ENCODE data around the gene VAV2.
"Not testable (repeated sequence)": the region's sequence is repeated elsewhere in the genome, so short reads cannot be mapped to it uniquely, and the experiment has no call there.

The VAV2 gene

DNA sequence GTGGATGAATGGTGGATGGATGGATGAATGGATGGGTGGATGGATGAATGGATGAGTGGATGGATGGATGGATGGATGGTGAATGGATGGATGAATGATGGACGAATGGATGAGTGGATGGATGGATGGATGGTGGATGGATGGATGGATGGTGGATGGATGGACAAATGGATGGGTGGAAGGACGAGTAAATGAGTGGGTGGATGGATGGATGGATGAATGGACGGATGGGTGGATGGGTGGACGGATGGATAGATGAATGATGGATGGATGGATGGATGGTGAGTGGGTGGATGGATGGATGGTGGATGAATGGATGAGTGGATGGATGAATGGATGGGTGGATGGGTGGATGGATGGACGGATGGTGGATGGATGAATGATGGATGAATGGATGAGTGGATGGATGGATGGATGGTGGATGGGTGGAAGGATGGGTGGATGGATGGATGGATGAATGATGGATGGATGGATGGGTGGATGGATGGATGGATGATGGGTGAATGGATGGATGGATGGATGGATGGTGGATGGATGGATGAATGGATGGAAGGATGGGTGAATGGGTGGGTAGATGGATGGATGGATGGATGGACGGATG is 58.6 kb downstream of the VAV2 start:
- DNase-seq = no peak

DNA sequence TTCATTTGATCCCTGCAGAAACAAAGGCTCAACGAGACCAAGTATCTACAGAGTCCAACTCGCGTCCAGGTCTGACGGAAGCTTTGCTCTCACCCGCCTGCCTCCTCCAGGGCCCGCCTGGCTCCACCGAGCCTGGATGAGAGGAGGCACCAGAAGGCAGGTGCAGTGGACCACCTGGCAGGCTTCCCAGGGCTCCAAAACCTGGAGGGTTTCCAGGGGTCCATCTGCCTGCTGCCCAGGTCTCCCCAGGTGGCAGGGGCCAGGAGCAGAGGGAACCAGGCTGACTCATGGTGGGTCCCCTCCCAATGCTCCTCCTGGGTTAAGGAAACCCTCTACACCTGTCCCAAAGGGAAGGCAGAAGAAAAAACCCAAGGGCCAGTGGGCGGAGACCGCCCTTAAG is 59.5 kb downstream of the VAV2 start:
- DNase-seq = no peak

DNA sequence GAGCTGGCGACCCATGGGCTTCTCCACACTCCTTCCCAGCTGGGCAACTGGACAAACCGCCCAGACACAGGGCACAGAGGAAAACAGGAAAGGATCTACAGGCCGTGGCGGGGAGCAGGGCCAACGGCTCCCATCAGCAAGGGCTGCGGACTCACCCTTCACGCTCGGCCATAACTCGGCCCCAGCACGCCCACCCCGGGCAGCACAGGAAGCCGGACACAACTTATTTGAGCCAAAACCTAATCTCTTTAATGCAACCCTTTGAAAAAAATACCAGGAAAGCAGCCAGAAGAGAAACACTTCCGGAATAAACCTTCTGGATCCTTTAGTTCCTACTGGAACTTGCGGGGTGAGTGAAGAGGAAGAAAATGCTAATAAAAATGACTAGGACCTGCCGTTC is 59.9 kb downstream of the VAV2 start:
- no peak for DNase-seq

DNA sequence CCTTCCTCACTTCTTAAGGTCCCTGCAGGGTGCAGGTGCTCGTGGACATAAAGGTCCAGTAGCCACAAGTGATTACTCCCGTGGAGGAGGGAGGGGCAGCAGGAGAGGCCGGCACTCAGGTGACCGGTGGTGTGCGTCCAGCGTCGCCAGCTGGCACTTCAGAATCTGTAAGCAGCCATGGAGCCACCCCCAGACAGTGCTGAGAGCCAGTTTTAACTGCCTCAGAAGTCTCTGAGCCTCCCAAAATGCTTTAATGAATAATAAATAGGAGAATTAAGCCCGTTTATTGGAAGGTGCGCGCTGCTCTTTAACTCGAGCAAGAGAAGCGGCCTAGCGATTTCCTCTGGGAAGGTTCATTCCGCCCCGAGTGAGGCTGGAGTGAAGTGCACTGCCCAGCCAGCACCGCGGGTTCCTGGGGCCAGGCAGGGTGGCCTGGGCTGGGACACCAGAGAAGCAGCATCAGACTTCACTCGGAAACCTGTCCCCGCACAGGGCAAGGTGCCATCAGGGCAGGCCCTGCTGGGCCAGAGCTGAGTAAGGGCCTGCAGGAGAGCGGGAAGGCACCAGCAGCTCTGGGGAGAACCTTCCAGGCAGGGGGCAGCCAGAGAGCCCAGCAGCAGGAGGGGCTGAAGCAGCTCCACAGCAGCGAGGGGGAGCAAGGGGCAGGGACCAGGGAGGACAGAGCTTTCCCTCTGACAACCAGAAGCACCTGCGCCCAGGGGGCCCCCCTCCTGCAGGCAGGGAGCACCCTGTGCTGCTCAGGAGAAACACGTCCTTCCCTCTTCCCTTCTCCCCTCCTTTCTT is 61.2 kb downstream of the VAV2 start:
- DNase-seq = no peak

DNA sequence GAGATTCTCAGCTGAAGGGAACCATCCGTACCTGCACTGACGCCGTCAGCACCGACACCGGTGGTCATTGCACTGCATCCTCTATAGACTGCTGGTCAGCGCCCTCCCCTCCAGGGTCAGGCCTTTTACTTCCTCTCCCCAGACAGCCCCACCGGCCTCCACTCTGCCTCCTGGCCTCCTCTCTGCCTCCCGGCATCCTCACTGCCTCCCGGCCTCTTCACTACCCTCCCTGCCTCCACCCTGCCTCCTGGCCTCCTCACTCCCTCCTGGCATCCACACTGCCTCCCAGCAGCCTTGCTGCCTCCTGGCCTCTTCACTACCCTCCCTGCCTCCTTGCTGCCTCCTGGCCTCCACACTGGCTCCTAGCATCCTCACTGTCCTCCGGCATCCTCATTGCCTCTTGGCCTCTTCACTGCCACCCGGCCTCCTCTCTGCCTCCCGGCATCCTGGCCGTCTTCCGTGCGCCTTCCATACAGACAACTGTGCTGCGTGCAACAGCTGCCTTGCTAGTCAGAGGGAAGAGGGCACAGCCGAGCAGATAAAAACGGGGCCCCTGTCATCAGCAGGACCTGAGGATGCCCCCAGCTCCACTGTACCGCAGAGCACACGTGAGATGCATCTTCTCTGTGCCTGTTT is 62.0 kb downstream of the VAV2 start:
- no peak for DNase-seq

DNA sequence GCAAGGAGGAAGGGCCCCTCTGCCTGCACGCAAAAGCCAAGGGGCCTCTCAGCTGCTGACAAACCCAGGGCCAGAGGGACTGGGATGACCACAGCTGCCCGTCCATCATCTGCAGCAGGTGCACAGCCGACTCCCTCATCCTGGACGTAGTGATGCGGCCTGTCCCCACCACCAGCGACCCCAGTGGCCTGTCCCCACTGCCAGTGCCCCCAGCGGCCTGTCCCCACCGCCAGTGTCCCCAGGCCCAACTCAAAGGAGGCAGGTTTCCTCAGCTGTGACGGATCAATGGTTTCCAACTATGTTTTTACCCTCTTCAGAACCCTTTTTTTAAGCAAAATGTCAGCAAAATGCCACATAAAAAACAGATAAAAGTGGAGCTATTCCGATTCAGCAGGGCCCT is 62.5 kb downstream of the VAV2 start:
- DNase-seq = no peak

DNA sequence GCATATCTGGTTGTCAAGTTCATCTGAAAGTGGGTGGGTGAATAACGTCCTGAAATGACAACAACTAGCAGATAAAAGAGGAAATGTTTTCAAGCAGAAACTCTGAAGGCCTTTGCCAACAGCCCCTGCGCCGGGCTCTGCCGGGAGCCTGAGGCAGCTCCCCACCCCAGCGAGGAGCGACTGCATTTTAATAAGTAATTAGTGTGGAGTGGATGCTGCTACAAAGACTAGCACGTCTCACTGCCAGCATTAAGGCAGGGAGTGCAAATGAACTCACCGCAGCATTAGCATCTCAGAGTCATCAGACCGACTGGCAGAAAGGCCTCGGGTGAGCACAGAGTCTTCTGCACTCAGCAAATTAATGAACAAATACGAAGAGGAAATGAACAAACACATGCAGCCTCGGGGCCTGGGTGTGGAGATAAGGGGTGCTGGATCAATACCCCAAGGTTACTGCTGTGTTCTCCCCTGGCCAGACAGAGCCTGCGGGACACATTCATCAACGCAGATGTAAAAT is 63.8 kb downstream of the VAV2 start:
- DNase-seq = no peak

DNA sequence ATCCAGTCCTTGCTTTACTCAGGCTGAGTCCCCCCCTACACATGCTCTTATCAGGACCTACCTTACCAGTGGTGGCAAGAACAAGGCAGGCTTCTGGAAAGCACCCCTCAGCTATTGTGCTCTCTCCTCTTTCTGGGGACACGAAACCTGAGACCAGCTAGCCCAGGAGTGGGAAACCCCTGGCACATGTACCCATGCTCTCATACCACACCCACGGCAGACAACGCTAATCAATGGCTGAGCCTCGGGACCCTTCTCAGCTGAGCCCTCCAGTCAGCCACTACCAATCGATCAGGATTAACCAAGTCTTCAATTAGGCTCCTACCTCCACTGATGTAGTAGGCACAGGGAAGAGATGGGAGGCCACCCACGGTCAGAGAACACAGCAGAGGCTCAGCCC is 65.1 kb downstream of the VAV2 start:
- no peak for DNase-seq

DNA sequence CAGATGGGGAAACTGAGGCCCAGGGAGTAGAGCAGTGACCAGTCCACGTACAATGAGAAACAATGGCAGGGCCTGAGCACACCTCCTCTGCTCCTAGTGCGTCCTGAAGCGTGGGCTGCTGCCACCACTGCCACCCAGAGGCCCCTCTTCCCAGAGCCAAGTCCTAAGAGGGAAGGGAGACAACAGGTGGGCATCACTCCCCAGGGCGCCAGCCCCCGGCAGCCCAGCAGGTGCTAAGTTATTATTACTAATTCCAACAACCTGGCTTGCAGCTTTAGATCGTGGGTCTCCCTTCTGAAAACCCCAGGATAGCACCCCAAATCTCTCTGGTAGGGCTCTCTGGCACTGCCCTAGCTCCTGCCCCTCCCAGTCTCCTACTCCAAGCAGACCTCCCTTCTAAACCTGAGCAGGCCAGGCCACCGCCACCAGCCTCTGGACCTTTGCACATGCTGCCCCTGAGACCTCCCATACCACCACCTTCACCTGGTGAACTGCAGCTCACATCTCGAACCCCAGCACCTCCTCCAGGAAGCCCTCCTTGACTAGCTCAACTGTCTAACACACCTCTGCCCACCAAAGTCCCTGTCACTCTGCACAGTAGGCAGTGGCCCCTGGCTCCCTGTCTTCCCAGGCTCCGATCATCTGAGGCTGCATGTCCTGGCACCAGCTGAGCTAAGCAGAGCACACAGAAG is 65.8 kb downstream of the VAV2 start:
- DNase-seq = no peak

DNA sequence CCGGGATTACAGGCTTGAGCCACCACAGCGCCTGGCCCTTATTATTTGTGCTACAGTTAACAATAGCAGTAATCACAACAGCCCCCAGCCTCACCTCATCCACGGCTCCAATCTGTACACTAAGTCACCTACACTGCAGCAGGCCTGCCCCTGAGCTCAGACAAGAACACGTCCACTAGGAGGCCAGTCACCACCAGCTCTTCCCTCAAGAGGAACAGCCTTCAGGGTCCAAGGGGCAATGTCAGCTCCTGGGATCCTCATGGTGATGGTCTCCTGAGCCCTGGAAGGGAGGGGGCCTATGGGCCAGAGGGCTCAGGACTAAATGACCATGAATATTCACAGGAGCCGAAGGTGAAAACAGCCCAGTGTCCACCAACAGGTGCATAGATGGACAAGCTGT is 67.7 kb downstream of the VAV2 start:
- DNase-seq = no peak

DNA sequence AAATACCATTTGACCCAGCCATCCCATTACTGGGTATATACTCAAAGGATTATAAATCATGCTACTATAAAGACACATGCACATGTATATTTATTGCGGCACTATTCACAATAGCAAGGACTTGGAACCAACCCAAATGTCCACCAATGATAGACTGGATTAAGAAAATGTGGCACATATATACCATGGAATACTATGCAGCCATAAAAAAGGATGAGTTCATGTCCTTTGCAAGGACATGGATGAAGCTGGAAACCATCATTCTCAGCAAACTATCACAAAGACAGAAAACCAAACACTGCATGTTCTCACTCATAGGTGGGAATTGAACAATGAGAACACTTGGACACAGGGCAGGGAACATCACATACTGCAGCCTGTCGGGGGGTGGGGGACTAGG is 68.5 kb downstream of the VAV2 start:
- DNase-seq = not testable (repeated sequence)

DNA sequence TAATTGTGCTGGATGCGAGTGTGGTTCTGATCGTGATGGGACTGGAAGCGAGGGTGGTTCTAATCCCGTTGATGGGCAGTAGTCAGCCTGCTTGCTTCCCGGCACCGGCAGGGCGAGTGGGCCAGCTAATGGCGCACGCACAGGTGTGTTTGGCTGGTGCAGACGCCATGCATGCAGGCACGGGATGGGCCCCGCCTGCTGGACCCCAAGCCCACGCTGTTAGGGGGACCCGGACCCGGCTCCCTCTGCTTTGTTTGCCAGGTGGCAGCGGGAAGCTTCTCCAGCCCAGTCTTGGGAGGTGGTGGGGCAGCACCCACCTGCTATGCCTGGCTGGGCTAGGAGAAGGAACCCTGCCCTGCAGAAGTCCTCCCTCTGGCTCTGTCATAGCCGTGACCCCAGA is 70.3 kb downstream of the VAV2 start:
- DNase-seq = no peak

DNA sequence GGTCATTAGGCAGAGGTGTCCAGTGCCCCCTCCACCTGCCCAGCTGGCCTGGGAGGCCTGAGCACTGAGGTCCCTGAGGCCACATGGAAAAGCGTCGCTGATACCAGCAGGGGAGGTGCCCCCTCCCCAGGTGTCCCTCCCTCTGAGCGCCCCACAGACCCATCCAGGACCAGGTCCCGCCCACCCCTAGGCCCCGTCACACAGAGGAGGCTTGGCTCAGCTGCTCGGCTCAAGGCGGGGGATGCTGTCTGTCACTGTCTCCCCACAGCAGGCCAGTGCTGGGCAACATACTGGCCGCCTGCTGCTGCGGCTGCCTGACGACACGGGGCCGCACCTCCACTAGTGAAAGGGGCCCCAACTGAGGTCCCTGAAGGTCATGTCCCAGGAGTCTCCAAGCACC is 71.7 kb downstream of the VAV2 start:
- DNase-seq = no peak

DNA sequence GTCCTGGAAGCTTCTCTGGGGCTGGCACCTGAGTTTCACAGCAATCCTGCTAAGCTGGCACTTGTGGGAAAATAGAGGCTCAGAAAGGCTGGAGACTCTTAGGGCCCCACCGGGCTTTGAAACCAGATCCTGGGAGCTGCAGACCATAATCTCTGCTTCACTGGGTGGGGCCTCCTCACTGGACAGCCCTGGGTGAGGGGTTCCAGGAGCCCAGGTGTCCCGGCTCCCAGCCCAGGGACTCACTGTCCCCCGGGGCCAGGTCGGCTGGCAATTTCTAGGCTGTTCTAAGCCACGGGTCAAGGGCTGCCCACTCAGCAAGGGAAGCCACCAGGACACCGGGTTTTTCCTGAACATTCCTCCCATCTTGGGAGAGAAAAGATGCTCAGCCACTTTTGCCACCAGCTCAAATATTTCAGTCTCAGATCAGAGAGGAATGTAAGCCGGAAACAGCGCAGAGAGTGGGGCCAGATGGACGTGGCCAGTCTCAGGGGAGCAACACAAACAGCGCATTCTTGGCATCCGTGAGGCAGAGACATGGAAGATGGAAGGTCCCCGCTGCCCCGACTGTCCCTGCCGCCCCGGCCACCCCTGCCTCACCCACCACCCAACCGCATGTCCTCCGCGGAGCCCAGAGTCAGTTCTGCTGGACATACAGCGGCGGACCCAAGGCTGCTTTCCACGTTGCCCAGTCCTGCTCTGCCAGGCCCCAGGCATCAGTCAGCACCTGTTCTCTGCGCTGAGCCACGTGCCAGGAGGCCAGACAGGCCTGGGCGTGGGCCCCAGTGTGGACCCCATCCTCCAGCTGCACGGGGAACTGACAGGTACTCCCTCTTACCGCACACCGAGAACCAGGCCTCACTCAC is 72.6 kb downstream of the VAV2 start:
- no peak for DNase-seq

DNA sequence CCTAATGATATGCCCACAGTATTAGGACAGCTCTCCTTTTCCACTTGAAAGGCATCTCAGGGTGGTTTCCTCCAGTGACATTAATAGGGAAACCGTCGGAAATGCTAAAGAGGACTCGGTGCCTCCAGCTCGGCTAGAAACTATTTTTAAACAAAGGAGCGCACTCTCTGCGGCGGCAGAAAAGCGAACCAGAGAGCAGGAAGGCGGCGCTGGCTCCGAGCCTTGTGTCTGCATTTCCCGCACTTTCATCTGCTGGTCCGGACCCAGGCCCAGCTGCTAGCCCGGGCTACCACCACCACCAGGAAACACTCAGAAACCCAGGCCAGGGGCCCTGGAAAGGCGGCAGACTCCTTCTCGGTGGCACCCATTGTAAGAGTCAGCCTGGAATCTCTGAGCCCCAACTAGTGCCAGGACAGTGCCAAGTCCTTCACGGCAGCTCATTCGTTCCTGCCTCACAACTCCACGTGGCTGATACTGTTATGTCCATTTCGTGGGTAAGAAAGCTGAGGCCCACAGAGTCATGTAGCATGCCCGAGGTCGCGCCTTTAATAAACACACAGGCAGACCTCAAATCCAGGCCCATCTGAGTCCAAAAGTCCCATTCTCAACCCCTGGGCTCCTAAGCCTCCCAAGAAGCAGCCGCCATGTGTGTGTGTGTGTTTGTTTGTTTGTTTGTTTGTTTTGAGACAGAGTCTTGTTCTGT is 73.9 kb downstream of the VAV2 start:
- no peak for DNase-seq

DNA sequence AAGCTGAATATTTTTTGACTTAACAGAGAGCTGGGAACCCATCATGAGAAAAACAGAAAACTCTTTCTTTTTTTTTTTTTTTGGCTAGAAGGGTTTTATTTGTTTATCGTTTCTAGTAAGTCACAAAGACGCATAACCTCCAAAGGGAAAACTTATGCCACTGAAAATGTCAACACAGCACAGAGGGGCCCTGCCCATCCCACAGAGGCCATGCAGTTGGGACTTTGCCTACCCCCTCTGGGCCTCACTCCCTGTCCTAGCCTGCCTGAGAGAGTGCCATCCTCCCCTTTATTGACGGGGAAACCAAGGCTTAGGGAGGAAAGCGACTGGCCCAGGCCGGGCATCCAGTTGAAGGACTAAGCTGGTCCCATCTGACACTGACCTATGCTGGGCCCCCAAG is 74.7 kb downstream of the VAV2 start:
- DNase-seq = no peak

DNA sequence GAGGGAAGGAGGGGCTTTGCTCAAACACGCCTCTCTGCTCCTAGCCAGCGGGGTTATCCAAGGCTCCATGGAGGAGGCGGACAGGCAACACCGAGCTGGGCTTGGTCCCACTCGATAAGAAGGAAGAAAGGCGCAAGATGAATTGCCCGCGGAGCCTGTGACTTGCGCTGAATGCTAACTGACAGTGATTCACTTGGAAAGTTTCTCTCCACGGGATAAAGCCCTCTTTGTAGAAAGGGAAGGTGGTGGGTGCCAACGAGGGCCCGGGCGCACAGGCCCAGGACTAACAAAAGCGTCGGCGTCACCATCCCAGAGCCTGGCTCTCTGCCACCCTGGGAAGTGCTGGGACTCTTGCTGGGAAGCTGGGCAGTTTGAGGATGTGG is 76.0 kb downstream of the VAV2 start:
- no peak for DNase-seq

DNA sequence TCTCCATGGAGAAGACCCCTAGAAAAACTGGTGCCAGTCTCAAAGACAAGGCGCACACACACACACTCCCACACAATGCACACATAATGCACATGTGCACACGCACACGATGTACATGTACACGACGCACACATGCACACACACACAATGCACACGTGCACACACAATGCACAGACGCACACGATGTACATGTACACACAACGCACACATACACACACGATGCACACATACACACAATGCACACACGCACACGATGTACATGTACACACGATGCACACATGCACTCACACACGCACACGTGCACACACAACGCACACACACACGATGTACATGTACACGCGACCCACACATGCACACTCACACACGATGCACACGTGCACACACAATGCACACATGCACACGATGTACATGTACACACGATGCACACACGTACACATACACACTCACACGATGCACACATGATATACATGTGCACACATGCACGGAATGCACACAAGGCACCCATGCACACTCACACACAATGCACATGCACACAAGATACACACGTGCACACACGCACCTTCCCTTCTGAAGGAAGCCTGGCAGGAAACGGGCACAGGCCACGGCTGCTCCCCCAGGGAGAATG is 76.5 kb downstream of the VAV2 start:
- no peak for DNase-seq

DNA sequence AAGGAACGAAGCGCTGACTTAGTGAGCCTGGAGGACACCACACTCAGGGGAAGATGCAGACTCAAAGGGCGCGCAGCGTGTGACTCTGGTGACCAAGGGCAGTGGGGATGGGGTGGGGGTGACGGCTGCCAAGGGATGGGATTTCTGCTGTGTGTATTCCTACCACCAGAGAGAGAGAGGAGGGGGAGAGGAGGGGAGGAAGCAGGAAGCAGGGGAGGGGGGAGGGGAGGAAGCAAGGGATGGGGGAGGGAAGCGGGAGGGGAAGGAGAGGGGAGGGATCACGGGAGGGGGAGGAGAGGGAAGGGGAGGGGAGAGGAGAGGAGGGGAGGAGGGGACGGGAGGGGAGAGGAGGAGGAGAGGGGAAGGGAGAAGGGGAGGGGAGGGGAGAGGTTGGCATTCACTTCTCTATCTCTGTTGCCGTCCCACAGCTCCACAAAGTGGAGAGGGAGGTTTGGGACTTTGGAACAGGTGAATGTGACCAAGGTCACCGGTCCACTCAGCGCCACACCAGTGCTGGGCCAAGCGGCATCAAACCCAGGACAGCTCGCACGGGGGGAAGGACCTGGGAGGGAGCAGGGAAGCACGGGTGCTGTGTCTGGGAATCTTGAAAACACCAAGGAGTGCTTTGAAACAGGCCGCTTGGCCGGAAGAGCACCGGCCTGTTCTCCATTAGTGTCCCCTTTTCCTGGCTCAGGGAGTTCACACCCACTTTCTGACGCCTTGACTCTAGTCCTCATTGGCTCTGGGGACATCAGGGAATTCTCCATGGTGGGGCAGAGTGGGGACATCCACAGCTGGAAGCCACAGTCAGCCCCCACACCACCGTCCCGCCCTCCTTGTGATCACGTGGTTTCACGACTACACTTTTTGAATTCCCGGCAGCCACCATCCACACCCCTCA is 77.4 kb downstream of the VAV2 start:
- DNase-seq = no peak
